Thyroid gland (tissue), 4 donors: ENCODE measurements around the gene C4orf51.

Experiments
- CTCF ChIP-seq, 6 experiments: fragments of 200-600 bp in 3 of 6; fragments of 450-650 bp in 3 of 6; sonication (generic) in 3 of 6; IDR thresholded peaks; one replicate each; pipeline ENCODE4 v1.5.1; 2016 to 2019; ENCODE audit warnings: antibody characterized with exemption in 6 of 6, mild to moderate bottlenecking in 2 of 6, inconsistent platforms in 1 of 6, moderate library complexity in 1 of 6
- POLR2A ChIP-seq, 2 donors: fragments of 450-650 bp; IDR thresholded peaks; one replicate each; pipeline ENCODE4 v1.6.1; 2017; ENCODE audit warnings: antibody characterized with exemption in 2 of 2, mild to moderate bottlenecking in 2 of 2, moderate library complexity in 1 of 2

- TF ChIP-seq CTCF (IDR thresholded peaks at IDR 0.05): no peak
- TF ChIP-seq POLR2A (IDR thresholded peaks at IDR 0.05): no peak
Observed at GRCh38 chr4:145716661-145717200, 36.8 kb downstream of the C4orf51 start.
